ENCODE measurements around the gene PDZD7.

The PDZD7 gene

DNA sequence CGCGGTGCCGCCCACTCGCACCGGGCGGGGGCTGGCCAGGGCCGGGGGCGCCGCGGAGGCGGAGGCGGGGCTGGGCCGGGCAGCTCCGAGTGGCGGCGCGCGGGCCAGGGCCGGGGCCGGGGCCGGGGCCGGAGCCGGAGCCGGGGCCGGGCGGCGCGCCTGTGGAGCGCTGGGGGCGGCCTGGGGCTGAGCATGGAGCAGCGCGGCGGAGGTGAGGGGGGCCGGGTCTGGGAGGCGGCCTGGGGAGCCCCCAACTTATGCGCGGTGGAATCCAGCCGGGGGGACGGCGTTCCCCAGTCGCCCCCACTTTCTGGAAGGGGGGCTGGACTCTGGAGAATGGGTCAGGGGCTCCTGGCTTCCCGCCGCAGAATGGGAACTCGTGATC is 31.2 kb downstream of the PDZD7 start, which contains the start of gene LZTS2:
TSS of gene LZTS2 (plus strand) at position 67 of the 385 bp plus-strand sequence. CDS start 2,731 bp downstream, outside the sequence.
- Histone ChIP-seq H3K27me3 (ENCODE audit: control insufficient read depth, low read length) (no peaks in the 10 kb centered on the region), H3K4me3 (ENCODE audit: low read length) (peak within 1 kb of the TSS; percentile 97), H3K9me3 (ENCODE audit: control insufficient read depth, insufficient read depth, low read length) (no peaks in the 10 kb centered on the region), H3F3A (ENCODE audit: control insufficient read depth, insufficient read depth) (peaks cover 16% of the 10 kb centered on the region), H3K4me1 (ENCODE audit: control insufficient read depth, low read length) (peaks cover 29% of the 10 kb centered on the region), H3K4me2 (ENCODE audit: low read length) (peak within 1 kb of the TSS; percentile 100), H3K9me2 (replicated peaks; ENCODE audit: control insufficient read depth, low read length) (no peaks in the 10 kb centered on the region), H4K20me1 (ENCODE audit: control insufficient read depth, insufficient read depth, low read depth, low read length) (no peaks in the 10 kb centered on the region), H3K79me2 (ENCODE audit: control insufficient read depth, low read length) (peaks cover 17% of the 10 kb centered on the region), H3K27ac (ENCODE audit: low read depth, low read length) (peak within 1 kb of the TSS; percentile 81), H3K36me3 (ENCODE audit: control insufficient read depth, low read length) (peaks cover 3% of the 10 kb centered on the region)
- no peak for TF ChIP-seq EZH2phosphoT487 (IDR thresholded peaks at IDR 0.05; ENCODE audit: borderline replicate concordance, low read length)
- TF ChIP-seq, protein P1, sequence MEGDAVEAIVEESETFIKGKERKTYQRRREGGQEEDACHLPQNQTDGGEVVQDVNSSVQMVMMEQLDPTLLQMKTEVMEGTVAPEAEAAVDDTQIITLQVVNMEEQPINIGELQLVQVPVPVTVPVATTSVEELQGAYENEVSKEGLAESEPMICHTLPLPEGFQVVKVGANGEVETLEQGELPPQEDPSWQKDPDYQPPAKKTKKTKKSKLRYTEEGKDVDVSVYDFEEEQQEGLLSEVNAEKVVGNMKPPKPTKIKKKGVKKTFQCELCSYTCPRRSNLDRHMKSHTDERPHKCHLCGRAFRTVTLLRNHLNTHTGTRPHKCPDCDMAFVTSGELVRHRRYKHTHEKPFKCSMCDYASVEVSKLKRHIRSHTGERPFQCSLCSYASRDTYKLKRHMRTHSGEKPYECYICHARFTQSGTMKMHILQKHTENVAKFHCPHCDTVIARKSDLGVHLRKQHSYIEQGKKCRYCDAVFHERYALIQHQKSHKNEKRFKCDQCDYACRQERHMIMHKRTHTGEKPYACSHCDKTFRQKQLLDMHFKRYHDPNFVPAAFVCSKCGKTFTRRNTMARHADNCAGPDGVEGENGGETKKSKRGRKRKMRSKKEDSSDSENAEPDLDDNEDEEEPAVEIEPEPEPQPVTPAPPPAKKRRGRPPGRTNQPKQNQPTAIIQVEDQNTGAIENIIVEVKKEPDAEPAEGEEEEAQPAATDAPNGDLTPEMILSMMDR (IDR thresholded peaks at IDR 0.05; ENCODE audit: low read depth, low read length, poor library complexity, severe bottlenecking), result no peak

DNA sequence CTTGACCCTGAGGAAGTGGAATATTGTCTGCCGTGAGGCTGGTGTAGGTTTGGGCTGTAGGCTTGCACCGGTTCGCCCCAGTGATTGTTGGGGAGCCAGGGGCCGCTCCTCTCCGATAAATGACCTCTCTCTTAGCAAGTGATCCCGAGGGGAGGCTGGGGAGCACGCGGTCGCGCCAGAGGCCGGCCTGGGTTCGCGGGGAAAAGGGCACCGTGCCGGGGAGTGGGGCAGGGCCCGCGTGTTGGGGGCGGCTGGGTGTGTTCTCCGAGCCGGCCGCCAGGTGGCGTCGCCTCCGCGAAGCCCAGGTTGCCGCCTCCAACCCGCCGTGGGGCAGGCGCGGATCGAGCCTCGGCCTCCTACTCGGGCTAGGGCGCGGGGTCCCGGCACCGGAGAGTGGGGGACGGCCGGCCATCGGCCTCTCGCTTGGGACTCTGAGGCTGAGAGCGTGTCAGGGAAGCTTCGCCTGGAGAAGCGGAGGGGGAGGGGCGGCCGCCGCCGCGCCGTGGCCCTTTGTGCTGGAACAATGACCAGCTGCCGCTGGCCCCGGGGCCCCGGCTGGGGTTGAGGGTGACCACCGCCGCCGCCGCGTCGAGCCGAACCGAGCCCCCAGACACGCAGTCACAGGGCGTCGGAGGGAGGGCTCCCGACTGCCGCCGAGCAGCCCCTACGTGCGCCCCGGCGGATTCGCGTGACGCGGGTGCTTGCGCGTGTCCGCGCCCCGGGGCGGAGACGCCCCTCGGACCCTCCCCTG is 31.8 kb downstream of the PDZD7 start:
- Histone ChIP-seq H3K9me3 (ENCODE audit: control insufficient read depth, insufficient read depth, low read length) (no peaks in the 10 kb centered on the region), H4K20me1 (ENCODE audit: control insufficient read depth, insufficient read depth, low read depth, low read length) (no peaks in the 10 kb centered on the region), H3K4me2 (ENCODE audit: low read length) (peak overlapping the region; percentile 100), H3K27ac (ENCODE audit: low read depth, low read length) (peak overlapping the region; percentile 81), H3K79me2 (ENCODE audit: control insufficient read depth, low read length) (peaks cover 17% of the 10 kb centered on the region), H3K27me3 (ENCODE audit: control insufficient read depth, low read length) (no peaks in the 10 kb centered on the region), H3K4me3 (ENCODE audit: low read length) (peak overlapping the region; percentile 97), H3K4me1 (ENCODE audit: control insufficient read depth, low read length) (peaks cover 29% of the 10 kb centered on the region), H3K36me3 (ENCODE audit: control insufficient read depth, low read length) (peaks cover 9% of the 10 kb centered on the region), H3K9me2 (replicated peaks; ENCODE audit: control insufficient read depth, low read length) (no peaks in the 10 kb centered on the region), H3F3A (ENCODE audit: control insufficient read depth, insufficient read depth) (peaks cover 22% of the 10 kb centered on the region)
- no peak for TF ChIP-seq EZH2phosphoT487 (IDR thresholded peaks at IDR 0.05; ENCODE audit: borderline replicate concordance, low read length)
- TF ChIP-seq, protein P1 (IDR thresholded peaks at IDR 0.05; ENCODE audit: low read depth, low read length, poor library complexity, severe bottlenecking), result peak; percentile 91

DNA sequence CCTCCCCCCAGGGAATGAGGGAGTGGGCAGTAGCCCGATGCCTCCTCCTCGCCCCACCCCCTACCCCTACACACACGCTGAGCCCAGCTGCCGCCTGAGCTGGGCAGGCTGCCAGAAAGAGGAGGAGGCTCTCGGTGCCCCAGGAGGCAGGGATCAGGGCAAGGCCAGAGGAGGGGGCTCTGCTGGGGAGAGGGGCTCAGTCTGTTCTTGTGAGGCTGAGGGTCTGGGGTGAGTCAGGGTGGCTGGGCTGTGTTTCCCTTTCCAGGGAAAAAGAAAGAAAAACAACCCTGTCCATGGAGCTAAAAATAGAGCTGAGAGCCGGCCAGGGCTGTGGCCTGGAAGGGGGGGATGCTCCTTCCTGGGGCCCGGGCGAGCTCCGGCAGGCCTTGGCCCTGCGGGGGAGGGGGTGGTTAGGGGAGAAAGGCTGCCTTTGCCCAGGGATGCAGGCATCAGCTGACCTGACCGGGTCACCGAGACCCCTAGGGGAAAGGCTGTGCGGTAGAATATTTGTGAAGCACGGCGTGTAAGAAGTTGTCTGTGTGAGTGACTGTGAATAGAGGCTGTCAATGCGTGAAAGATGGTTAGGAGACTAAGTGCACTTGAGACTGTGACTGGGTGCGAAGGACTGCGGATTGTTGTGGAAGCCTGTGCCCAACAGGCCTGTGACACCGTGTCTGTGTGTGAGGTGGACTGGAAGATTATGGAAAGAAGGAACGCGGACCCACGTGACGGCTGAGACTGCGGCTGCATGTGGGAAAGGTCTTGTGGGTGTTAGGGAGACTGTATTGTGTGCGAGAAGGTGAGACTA is 32.5 kb downstream of the PDZD7 start:
- H3K9me2 ChIP-seq (replicated peaks; ENCODE audit: control insufficient read depth, low read length), result no peaks in the 10 kb centered on the region
- peak overlapping the region; percentile 97 for H3K4me3 ChIP-seq (ENCODE audit: low read length)
- H3K4me2 ChIP-seq (ENCODE audit: low read length), result peak overlapping the region; percentile 100
- H3F3A ChIP-seq (ENCODE audit: control insufficient read depth, insufficient read depth), result peaks cover 22% of the 10 kb centered on the region
- H3K9me3 ChIP-seq (ENCODE audit: control insufficient read depth, insufficient read depth, low read length), result no peaks in the 10 kb centered on the region
- H3K27ac ChIP-seq (ENCODE audit: low read depth, low read length), result peak overlapping the region; percentile 81
- H3K27me3 ChIP-seq (ENCODE audit: control insufficient read depth, low read length), result no peaks in the 10 kb centered on the region
- H3K36me3 ChIP-seq (ENCODE audit: control insufficient read depth, low read length), result peaks cover 17% of the 10 kb centered on the region
- H4K20me1 ChIP-seq (ENCODE audit: control insufficient read depth, insufficient read depth, low read depth, low read length), result no peaks in the 10 kb centered on the region
- H3K4me1 ChIP-seq (ENCODE audit: control insufficient read depth, low read length), result peaks cover 29% of the 10 kb centered on the region
- H3K79me2 ChIP-seq (ENCODE audit: control insufficient read depth, low read length), result peaks cover 17% of the 10 kb centered on the region
- TF ChIP-seq EZH2phosphoT487 (IDR thresholded peaks at IDR 0.05; ENCODE audit: borderline replicate concordance, low read length), result no peak
- TF ChIP-seq, protein P1 (IDR thresholded peaks at IDR 0.05; ENCODE audit: low read depth, low read length, poor library complexity, severe bottlenecking), result no peak
